ENCODE data around the gene CACNA1A.
"Not testable (repeated sequence)": the region's sequence is repeated elsewhere in the genome, so short reads cannot be mapped to it uniquely, and the experiment has no call there.

CACNA1A gene

DNA sequence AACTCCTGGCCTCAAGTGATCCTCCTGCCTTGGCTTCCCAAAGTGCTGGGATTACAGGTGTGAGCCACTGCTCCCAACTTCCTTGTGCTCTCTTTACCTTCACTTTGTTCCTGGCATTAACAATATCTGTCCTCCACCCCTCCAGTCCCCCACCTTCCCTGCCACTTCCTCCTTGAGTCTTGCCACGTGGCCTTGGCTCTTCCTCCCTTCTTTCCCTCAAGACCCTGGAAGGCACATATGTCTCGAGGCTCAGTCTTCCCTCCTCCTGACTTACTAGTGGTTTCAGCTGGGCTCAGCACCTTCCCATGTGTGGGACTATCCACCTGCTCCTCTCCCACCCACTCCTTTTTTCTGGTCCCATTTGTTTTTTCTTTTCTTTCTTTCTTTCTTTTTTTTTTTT is 285.4 kb downstream of the CACNA1A start:
- no peak for DNase-seq

DNA sequence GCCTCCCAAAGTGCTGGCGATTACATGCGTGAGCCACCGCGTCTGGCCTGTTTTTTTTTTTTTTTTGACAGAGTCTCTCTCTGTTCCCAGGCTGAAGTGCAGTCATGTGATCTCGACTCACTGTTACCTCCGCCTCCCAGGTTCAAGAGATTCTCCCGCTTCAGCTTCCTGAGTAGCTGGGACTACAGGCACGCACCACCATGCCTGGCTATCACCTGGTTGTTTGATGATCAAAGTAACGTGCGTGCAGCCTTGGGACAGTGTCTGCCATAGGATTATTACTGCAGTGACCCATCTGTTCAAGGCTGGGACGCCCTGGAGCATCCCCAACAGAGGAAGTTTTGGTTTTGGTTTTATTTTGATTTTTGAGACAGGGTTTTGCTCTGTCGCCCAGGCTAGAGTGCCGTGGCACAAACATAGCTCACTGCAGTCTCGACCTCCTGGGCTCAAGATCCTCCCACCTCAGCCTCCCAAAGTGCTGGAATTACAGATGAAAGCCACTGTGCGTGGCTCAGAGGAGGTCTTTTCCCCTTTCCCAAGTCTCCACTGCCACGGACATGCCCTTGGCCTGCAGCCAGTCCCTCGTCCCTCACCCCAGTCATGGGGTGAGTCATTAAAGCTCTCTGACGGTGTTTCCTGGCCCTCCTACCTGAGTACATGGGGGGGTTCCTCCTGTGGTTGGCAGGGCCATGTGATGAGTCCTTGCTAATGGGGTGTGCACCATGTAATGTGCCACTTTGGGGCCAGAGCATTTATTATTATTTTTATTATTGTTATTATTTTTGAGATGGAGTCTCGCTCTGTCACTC is 290.5 kb downstream of the CACNA1A start:
- peak; percentile 62 for DNase-seq

DNA sequence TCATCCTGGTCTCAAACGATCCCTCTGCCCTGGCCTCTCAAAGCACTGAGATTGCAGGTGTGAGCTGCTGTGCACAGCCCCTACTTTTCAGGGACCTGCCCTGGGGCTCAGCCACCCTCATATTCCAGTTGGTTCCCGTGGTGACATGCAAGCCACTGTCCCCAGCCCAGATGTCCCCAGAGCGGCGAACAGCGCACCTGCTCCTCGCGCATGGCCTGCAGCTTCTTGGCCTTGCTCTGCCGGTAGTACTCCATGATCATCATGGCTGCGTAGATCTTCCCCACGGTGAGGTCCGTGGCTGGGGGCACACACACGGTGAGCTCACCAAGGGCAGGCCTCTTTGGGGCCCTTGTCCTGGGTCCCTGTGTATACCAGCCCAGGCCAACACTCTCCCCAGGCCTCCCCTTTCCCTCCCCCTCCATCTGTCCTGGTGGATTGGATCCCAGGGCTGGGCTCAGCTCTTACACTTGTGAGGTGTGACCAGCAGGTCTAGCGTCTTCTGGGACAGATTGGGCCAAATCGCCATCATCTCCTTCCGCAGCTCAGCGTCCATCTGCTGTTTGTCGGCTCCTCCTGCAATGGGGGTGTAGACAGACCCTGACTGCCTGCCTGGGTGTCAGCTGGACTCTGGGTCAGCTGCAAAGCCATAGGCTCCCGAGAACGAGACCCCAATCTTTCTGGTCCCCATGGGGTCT is 292.1 kb downstream of the CACNA1A start:
- no peak for DNase-seq

GRCh38 chr19:13212759-13213330 is 293.4 kb downstream of the CACNA1A start:
- peak; percentile 71 for DNase-seq

DNA sequence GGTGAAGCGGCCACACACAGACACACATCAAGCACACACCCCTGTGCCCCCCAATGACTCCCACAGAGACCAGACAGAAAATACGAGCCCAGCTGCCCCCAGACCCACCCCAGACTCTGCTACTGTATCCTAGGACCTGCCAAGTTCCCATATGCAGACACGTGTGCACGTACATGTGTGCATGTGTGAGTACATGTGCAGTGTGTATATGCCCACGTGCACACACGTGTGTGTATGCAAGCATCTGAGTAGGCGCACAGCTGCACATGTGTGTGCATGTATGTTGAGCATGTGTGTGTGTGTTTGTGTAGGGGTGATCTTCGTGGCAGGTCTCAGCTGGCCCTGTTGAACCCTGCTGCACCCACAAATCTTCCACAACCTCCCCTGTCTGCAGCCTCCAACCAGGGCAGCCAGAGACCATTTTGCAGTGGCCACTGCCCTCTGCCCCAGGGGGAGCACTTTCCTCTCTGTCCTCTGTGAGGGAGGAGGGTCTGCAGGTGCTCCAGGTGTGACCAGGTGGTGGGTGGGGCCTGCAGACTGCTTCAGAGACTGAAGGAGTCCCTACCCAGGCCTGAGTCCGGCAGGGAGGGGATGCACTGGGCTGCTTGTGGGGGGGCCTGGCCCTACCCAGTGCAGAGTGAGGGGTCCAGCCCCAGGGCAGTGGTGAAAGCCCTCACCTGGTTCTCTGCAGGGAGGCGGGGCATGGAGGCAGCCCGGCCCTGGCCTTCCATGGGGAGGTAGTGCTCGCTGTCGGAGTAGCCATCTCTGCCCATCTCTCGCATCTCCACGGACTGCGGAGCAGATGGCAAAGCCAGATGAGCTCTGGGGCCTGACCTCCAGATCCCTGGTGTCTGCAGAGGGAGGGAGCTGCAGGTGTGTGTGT is 294.6 kb downstream of the CACNA1A start:
- no peak for DNase-seq

DNA sequence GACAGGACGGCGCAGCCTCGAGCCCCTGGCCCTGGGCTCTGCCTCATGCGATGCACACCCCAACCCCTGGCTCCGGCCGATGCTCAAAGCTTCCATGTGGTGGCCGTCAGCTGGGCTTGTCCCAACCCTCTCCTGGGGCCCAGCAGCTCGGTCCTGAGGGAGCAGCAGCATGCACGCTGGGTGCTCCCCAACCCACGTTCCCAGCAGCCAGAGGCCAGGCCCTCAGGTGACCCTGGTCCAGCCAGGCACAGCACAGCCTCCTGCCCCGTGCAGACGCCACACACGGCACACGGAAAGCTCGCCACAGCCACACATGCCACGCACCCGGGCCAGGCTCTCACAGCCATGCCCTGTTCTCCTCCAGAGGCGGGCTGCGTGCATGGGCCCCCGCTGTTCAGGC is 295.3 kb downstream of the CACNA1A start:
- DNase-seq: no peak

GRCh38 chr19:13210339-13210775 is 295.9 kb downstream of the CACNA1A start:
- DNase-seq: no peak

DNA sequence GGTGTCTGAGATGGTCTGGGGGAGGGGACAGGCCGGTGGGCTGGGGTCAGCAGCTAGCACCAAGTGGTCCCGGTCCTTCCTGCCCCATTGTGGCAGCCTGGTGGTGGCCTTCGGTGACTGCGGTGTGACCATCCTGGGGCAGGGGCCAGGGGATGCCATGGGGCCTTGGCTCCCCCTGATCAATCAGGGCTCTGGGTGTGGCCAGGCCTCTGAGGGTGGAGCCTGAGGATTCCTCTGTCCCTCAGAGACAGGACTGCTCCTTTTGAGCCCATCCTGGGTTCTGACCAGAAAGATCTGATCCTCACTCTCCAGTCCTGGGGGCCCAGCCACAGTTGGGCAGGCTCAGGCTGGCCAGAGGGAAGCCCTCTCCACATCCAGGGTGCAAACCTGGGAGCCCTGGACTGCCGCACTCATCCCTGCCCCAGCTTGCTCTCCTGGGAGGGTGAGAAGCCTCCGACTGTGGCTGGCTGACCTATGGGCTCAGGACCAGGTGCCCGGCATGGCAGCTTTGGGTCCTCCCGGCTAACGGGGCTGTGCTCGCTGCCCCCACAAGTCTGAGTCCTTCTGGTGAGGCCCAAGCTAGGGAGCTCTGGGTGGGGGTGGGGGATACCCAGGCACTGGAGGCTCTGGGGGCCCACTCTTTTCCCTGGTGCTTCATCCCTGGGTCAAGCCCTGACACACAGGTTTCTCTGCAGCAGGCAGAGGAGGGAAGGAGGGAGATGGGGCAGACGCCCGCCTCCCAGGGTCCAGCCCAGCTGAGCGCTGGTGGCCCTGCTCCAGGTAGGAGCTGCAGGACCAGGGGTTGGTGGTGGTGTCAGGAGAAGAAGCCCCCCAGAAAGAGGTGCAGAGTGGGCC is 296.6 kb downstream of the CACNA1A start:
- DNase-seq: no peak

- no peak for DNase-seq
Observed at GRCh38 chr19:13208672-13209483, 297.4 kb downstream of the CACNA1A start.

DNA sequence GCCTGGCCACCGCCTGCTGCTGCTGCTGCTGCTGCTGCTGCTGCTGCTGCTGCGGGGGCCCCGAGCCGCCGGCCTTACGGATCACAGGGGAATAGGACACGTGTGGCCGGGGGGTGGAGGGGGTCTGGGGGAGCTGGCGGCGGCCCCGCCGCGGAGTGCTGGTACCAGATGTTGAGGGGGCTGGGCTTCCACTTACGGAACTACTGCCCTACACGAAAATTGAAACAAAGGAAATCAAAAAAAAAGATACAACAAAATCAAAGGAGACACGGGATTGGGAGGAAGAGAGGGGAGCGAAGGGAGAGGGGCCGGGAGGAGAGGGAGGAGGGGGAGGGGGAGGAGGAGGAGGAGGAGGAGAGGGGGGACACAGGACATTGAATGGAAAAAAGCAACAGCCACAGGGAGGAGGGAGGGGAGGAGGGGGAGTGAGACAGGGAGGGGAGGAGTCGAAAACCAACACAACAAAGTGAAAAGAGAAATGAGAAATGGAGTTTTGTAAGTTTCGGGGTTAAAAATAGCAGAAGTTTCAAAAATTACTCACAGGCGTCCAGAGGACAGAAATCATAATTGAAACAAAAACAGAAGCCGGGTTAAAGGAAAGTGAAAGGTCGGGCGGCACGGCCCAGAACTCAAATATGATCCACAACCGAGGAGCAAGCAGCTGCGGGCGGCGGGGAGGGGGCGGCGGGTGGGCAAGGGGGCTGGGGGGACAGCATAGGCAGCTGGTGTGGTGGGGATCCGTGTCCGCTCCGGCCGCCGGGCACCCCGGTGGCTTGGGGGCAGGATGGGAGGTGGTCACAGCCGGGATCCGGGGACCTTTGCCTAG is 298.2 kb downstream of the CACNA1A start:
- DNase-seq: peak; percentile 69

DNA sequence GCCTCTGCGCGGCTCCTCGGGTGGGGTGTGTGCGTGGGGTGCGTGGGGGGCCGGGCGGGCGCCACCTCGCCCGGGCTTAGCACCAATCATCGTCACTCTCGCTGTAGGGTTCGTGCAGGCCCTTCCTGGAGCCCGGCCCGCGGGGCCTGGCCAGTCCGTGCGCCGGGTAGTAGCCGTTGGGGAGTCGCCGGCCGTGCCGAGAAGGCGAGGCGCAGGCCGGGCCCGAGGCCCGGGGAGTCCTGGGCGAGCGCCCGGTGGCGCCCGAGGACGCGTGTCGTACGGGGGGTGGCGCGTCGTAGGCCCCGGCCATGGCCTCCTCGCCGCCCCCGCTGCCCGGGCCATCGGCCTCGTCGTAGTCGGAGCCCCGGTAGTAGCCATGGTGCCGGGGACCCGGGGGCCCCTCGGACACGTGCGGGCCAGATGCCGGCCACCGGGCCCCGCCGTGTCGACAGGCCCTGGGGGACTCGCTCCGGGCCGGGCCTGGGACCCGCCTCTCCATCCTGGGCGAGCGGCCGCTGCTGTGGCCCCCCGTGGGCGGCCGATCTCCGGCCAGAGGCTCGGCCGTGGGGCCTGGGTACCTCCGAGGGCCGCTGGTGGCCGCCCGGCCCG is 298.9 kb downstream of the CACNA1A start:
- DNase-seq: no peak

- DNase-seq: no peak
Observed at GRCh38 chr19:13206587-13206986, 299.7 kb downstream of the CACNA1A start.

GRCh38 chr19:13202112-13202511 is 304.2 kb downstream of the CACNA1A start:
- not testable (repeated sequence) for DNase-seq

DNA sequence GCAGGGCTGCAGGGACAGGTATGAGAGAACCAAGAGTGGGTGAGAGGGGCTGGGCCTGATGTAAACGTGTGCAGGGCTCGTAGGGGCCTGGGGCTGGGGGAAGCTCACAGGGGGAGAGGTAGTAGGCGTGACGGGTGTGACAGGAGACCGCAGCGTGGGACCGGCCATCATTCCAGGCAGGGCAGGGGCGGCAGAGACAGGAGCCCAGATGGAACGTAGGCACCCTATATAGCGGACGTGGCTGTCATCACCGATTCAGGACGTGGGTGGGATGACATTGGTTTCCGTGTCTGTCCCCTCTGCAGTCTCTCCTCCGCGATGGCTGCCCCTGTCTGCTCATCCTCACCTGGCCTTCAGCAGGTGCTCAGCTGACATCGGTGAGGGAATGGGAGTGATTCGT is 307.6 kb downstream of the CACNA1A start:
- no peak for DNase-seq

DNA sequence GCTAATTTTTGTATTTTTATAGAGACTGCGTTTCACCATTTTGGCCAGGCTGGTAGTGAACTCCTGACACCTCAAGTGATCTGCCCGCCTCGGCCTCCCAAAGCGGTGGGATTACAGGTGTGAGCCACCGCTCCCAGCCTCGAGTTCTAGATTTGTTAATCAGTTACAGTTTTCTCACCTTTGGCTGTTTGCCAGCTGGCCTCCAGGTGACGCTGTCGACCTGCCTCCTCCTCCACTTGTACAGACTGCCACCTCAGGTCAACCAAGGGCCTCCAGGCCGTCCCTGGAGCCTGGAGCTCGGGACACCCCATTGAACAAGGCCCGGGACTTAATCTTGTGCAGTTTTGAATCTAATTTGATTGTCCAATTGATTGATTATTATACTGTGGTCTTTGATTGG is 310.6 kb downstream of the CACNA1A start:
- peak; percentile 75 for DNase-seq

DNA sequence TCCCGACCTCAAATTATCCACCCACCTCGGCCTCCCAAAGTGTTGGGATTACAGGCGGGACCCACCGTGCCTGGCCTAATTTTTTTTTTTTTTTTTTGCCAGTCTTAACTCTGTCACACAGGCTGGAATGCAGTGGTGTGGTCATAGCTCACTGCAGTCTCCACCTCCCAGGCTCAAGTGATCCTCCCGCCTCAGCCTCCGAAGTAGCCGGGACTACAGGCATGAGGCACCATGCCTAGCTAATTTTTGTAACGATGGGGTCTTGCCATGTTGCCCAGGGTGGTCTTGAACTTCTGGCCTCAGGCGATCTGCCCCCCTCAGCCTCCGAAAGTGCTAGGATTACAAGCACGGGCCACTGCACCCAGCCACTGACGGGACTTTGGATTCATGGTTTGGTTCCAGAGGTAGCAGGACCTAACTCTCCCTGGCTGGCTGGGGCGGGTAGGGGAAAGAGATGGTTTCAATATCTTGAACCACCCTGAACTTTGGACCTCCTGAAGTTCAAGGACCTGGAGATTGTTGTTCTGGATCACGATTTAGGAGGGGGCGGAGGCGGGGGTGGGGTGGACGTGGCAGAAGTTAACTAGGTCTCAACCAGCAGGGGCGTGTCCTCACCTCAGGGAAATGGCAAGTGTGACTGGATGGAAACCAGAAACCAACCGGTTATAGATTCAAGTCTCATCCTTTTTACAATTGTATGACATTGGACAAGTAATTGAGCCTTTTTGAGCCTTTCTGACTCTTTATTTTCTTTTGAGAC is 315.3 kb downstream of the CACNA1A start:
- DNase-seq: peak; percentile 4

DNA sequence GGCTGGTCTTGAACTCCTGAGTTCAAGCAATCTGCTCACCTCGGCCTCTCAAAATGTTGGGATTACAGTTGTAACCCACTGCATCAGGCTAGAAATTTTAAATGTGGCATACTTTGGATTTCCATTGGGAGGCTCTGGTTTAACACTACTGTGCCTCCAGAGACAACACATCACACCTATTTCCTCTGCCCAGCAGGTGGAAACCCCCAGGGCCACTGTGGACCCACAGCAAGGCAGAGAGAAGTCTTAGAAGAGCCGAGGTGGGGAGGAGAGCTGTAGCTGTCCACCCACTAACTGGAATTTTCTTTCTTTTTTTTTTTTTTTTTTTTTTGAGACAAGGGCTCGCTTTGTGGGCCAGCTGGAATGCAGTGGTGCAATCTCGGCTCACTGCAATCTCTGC is 316.7 kb downstream of the CACNA1A start:
- no peak for DNase-seq

DNA sequence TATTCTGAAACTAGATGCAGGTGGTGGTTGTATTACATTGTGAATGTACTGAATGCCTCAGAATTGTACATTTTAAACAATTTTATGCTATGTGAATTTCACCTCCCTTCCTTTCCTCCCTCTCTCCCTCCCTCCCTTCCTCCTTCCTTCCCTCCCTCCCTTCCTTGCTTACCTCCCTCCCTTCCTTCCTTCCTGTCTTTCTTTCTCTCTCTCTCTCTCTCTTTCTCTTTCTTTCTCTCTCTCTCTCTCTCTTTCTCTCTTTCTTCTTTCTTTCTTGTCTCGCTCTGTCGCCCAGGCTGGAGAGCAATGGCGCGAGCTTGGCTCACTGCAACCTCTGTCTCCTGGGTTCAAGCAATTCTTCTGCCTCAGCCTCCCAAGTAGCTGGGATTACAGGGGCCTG is 318.9 kb downstream of the CACNA1A start:
- DNase-seq: no peak

DNA sequence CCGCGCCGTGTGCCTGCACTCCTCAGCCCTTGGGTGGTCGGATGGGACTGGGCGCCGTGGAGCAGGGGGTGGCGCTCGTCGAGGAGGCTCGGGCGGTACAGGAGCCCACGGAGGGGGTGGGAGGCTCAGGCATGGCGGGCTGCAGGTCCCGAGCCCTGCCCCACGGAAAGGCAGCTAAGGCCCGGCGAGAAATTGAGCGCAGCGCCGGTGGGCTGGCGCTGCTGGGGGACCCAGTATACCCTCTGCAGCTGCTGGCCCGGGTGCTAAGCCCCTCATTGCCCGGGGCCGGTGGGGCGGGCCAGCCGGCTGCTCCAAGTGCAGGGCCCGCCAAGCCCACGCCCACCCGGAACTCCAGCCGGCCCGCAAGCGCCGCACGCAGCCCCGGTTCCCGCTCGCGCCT is 319.6 kb downstream of the CACNA1A start:
- DNase-seq: not testable (repeated sequence)

All from CD4-positive, alpha-beta T cell treated with Interleukin-4 for 4 hours (primary cell).